Measurements from ENCODE around the gene MGMT. TPM values are rescaled to one million over a fixed set of nuclear protein-coding genes. Genes with fewer than 3 reads are reported as not detected.

MGMT gene
- total RNA-seq, 2 experiments from 2014 or later: 24.6 to 26.0 TPM

DNA sequence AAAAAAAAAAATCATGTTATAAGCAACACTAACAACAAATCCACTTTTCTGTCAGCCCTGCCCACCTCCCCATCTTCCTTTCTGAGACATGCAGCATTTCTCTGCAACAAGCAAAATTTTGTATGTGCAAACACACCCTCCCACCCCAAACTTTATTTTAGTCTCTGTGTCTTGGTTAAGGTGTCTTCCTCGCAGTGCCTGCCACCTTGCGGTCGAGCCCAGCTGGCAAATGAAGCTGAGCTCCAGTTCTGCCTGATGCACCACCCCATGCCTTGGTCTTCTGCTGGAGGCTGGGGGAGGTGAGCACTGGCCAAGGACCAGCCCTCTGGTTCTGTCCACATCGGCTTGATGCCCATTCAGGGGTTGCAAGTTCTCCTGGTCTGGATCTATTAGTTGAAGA lies 206.3 kb downstream of the MGMT start:
- Mint-ChIP-seq H3K4me3 (no peak overlapping the region), H3K9me3 (peaks cover 4% of the 10 kb centered on the region), H3K27ac (no peak overlapping the region), H3K36me3 (ENCODE audit: low read depth) (peaks cover 32% of the 10 kb centered on the region), H3K27me3 (ENCODE audit: low read depth) (no peaks in the 10 kb centered on the region), H3K4me1 (ENCODE audit: low read depth) (peaks cover 9% of the 10 kb centered on the region)
- intact Hi-C loops (cut with micrococcal nuclease): no loop called here
- no peak for DNase-seq
- CTCF ChIA-PET: no interaction called here

DNA sequence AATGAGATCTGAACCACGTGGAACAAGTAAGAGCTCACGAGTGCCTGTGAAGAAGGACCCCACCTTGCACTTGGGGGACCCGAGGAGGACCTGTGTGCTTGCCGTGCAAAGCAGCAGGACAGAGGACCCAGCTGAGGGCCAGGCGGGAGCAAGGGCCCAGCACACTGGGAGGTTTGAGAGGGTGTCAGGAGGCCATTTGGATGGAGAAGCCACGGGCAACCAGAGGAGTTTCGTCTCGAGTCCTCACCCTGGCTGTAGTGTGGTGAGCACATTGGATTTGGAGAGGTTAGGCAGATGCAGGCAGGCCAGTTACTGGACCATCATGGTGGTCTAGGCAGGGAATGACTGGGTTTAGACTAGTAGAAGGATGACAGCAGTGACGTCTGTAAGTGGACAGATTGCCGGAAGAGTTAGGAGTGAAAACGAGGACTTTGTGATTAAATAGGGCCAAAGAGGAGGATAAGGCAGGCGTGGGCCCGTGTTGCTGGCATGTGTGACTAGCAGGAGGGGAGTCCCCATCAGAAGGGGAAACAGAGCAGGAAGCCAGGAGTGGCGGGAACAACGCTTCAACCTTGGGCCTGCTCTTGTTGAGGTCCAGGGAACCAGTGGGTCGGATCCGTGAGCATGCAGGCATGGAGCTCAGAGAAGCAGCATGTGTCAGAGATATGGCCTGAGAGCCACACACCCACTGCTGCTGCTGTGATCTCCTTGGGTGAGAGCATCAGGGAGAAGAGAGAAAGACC lies 208.2 kb downstream of the MGMT start:
- H3K4me3 Mint-ChIP-seq: no peak overlapping the region
- peaks cover 9% of the 10 kb centered on the region for H3K4me1 Mint-ChIP-seq (ENCODE audit: low read depth)
- H3K9me3 Mint-ChIP-seq: no peaks in the 10 kb centered on the region
- CTCF ChIA-PET: no interaction called here
- no peak overlapping the region for H3K27ac Mint-ChIP-seq
- H3K36me3 Mint-ChIP-seq (ENCODE audit: low read depth): peaks cover 35% of the 10 kb centered on the region
- no peaks in the 10 kb centered on the region for H3K27me3 Mint-ChIP-seq (ENCODE audit: low read depth)
- intact Hi-C loops (cut with micrococcal nuclease): no loop called here
- no peak for DNase-seq

DNA sequence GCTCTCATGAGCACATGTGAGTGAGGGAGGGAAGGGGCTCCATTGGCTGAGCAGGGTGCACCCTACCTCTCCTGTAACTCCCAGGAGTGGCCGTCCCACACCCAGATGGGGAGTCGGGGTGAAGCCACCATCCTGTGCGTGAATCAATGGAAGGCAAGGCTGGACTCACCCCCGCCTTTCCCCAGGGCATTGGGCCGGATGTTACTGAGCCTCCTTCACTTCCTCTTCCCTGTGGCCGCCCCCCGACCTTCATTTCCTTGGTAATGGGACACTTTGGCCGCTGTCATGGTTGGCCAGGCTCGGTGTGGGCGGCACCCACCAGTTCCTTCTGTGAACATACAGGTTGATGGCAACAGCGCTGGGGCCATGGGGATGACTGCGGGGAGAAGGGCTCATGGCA lies 209.0 kb downstream of the MGMT start:
- H3K4me3 Mint-ChIP-seq: no peak overlapping the region
- peaks cover 9% of the 10 kb centered on the region for H3K4me1 Mint-ChIP-seq (ENCODE audit: low read depth)
- CTCF ChIA-PET: no interaction called here
- H3K9me3 Mint-ChIP-seq: no peaks in the 10 kb centered on the region
- intact Hi-C loops (cut with micrococcal nuclease): no loop called here
- H3K36me3 Mint-ChIP-seq (ENCODE audit: low read depth): peaks cover 39% of the 10 kb centered on the region
- no peaks in the 10 kb centered on the region for H3K27me3 Mint-ChIP-seq (ENCODE audit: low read depth)
- no peak for DNase-seq
- H3K27ac Mint-ChIP-seq: no peak overlapping the region

DNA sequence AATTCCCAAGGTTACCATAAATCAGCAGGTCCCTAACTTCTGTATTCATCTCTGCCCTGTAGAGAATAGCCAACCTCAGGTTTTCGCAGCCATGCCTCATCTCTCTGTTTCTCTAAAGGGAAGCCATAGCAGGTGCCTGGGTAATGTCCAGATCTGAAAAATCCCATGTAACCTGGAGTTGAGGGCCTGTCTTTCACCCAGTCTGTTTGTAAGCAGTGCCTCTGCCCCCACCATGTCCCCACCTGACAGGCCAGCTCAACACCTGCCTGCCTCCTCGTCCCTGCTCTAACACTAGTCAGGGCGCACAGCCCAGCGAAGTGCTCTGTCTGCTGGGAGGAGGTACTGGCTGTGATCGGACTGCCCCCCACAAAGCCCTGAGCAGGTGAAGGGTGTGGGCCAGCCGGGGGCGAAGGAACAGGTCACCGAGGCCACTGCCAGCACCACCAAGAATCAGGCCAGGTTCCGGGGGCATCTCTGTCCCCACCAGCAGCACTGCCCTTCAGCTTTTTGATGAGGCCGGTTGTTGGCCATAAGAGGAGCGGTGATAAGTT lies 210.4 kb downstream of the MGMT start:
- H3K27me3 Mint-ChIP-seq (ENCODE audit: low read depth): no peaks in the 10 kb centered on the region
- no peak overlapping the region for H3K27ac Mint-ChIP-seq
- CTCF ChIA-PET: no interaction called here

DNA sequence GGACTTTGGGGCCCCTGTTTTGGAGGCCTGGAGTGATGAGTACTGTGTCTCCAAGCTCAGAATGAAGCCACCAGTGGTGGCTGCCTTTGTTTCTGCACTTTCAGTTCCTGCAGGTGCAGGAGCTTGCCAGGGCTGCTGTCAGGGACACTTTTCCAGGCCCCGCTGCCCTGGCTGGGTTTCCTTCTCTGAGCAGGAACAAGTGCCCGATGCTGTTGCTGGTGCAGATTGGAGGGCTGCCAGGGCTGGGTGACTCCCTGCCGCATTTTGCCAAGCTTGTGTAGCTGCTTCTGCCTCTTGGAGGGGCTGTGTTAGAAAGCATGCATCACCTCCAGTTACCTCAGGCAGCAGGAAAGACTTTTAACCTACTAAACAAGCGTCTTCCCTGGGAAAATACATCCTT lies 211.1 kb downstream of the MGMT start:
- CTCF ChIA-PET: no interaction called here
- peaks cover 29% of the 10 kb centered on the region for H3K36me3 Mint-ChIP-seq (ENCODE audit: low read depth)
- H3K4me3 Mint-ChIP-seq: no peak overlapping the region
- intact Hi-C loops (cut with micrococcal nuclease): no loop called here
- H3K4me1 Mint-ChIP-seq (ENCODE audit: low read depth): peaks cover 2% of the 10 kb centered on the region
- H3K27me3 Mint-ChIP-seq (ENCODE audit: low read depth): no peaks in the 10 kb centered on the region
- DNase-seq: no peak
- no peaks in the 10 kb centered on the region for H3K9me3 Mint-ChIP-seq
- H3K27ac Mint-ChIP-seq: no peak overlapping the region

More for the DNA sequence above, 210.4 kb downstream of the MGMT start:
- no peaks in the 10 kb centered on the region for H3K9me3 Mint-ChIP-seq
- intact Hi-C loops (cut with micrococcal nuclease): no loop called here
- DNase-seq: no peak
- H3K4me3 Mint-ChIP-seq: no peak overlapping the region
- H3K4me1 Mint-ChIP-seq (ENCODE audit: low read depth): peaks cover 6% of the 10 kb centered on the region
- H3K36me3 Mint-ChIP-seq (ENCODE audit: low read depth): peaks cover 34% of the 10 kb centered on the region

DNA sequence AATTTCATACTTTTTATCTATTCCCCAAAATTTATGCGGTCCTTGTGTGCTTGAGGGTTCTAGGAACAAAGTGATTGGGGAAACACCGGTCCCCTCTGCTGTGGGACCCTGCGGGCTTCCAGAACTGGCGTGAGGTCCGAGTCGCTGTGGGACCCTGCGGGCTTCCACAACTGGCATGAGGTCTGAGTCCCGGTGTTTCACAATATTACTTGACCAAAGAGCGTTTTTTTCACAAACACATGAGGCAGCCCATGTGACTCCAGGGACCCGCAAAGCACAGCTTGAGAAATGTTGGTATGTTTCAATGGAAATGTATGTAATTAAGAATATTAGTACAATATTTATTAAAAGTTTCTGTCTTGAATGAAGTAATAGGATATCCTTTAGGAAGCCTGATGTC lies 212.2 kb downstream of the MGMT start:
- no peaks in the 10 kb centered on the region for H3K27me3 Mint-ChIP-seq (ENCODE audit: low read depth)
- DNase-seq: no peak
- CTCF ChIA-PET: no interaction called here
- peaks cover 27% of the 10 kb centered on the region for H3K36me3 Mint-ChIP-seq (ENCODE audit: low read depth)
- H3K9me3 Mint-ChIP-seq: no peaks in the 10 kb centered on the region
- no peaks in the 10 kb centered on the region for H3K4me1 Mint-ChIP-seq (ENCODE audit: low read depth)
- intact Hi-C loops (cut with micrococcal nuclease): no loop called here
- no peak overlapping the region for H3K27ac Mint-ChIP-seq
- no peak overlapping the region for H3K4me3 Mint-ChIP-seq

DNA sequence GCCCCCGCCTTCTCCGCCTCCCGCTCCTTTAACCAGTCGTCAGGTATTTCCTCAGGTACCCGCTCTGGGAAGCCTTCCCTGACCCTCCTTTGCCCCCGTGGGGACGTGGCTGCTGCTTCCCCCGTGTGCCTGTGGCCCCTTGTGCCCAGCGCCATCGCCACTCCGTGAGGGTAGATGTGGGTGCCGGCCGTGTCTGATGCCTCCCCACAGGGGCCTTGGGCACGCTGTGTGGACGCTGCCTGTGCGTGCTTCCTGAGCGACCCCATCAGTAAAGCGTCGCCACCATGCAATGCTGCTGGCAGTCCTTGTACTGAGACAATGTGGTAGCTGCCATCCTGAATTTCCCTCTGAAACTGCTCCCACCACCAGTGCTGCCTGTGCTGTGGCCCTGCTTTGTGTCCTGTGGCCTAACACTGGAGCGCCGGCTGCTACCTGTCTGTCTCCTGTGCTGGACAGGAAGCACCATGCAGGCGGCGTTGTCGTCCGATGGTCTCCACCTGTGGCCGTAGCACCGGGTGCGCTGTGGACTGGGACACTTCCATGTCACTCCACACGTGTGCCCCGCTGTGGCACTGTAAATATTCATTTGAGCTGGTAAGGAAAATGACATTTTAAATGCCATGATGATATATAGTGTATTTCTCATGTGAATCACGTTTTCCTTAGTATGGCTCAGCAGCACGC lies 213.8 kb downstream of the MGMT start:
- peaks cover 19% of the 10 kb centered on the region for H3K36me3 Mint-ChIP-seq (ENCODE audit: low read depth)
- H3K4me1 Mint-ChIP-seq (ENCODE audit: low read depth): no peaks in the 10 kb centered on the region
- H3K27me3 Mint-ChIP-seq (ENCODE audit: low read depth): no peaks in the 10 kb centered on the region
- CTCF ChIA-PET: no interaction called here
- no peak for DNase-seq
- H3K27ac Mint-ChIP-seq: no peak overlapping the region
- no peak overlapping the region for H3K4me3 Mint-ChIP-seq
- intact Hi-C loops (cut with micrococcal nuclease): no loop called here
- H3K9me3 Mint-ChIP-seq: no peaks in the 10 kb centered on the region

DNA sequence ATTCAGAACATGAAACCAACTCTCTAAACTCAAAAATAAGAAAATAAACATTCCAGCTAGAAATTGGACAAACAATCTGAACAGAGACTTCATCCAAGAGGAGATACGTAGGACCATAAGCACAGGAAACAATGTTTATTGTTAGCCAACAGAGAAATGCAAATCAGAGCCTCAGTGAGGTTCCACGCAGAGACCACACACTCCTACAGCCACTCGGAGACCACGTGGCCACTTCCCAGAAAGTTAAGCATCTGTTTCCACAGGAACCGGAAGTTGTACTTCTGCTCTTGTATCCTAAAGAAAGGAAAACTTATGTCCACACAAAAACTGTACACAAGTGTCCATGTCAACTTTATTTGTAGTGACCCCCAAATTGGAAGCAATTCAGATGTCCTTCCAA lies 214.8 kb downstream of the MGMT start:
- Mint-ChIP-seq H3K4me3 (no peak overlapping the region), H3K4me1 (ENCODE audit: low read depth) (no peaks in the 10 kb centered on the region), H3K36me3 (ENCODE audit: low read depth) (peaks cover 19% of the 10 kb centered on the region), H3K27ac (no peak overlapping the region), H3K9me3 (no peaks in the 10 kb centered on the region), H3K27me3 (ENCODE audit: low read depth) (no peaks in the 10 kb centered on the region)
- CTCF ChIA-PET: no interaction called here
- intact Hi-C loops (cut with micrococcal nuclease): no loop called here
- DNase-seq: no peak

DNA sequence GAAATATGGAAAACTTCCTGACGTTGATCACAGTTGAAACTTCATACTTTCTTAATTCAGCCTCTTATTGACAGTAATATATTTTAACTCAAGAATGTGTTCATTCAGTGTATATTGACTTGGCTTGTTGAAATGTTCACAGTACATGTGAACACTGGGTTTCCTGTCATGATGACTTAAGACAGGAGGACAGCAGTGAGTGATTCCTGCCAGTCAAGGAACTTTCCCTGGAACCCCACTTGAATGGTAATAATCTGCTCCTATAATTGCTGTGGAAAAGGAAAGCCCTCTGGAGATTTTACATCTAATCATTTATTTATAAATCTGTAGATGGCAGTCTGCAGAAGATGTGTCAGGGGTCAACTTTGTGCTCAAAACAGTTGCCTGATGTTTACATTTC lies 216.5 kb downstream of the MGMT start:
- CTCF ChIA-PET: no interaction called here
- intact Hi-C loops (cut with micrococcal nuclease): no loop called here
- Mint-ChIP-seq H3K27ac (no peak overlapping the region), H3K4me1 (ENCODE audit: low read depth) (no peaks in the 10 kb centered on the region), H3K27me3 (ENCODE audit: low read depth) (no peaks in the 10 kb centered on the region), H3K9me3 (no peaks in the 10 kb centered on the region), H3K36me3 (ENCODE audit: low read depth) (peaks cover 14% of the 10 kb centered on the region), H3K4me3 (no peak overlapping the region)
- DNase-seq: no peak

DNA sequence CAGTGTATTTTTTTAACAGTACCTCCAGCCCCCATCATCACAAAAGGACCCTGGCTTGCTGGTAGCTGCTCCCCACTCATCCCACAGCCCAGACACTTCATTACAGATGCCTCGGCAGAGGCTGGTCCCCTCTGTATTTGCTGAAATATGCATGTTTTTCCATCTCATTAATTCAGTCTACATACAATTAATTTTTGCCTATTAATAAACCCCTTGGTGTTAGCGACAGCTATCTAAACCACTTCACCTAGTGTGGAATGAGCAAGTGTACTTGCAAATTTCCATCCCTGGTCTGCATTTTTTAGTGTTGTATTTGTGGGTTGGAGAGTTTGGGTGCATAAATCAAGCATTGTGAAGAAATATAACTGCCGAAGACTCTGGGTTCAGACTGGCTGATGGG lies 216.9 kb downstream of the MGMT start:
- CTCF ChIA-PET: no interaction called here

DNA sequence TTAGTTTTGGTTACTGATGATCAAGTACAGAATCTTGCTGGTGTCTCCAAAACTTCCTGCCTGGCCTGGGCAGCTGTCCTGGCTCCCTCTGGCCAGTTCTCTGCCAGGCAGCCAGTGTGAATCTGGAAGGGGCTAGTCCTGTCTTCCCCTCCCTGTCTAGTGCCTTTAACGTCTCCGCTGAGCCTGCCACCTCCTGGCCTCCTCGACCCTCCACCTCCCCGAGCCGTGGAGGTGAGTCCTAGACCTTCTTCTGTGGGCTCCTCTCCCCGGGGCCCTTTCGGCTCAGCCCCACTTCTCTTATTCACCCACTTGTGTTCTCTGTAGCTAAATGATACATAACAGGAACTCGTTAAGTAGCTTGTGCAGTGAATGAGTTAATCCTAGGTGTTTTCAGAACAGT lies 218.2 kb downstream of the MGMT start:
- H3K4me1 Mint-ChIP-seq (ENCODE audit: low read depth): no peaks in the 10 kb centered on the region
- no peaks in the 10 kb centered on the region for H3K27me3 Mint-ChIP-seq (ENCODE audit: low read depth)
- no peaks in the 10 kb centered on the region for H3K9me3 Mint-ChIP-seq
- intact Hi-C loops (cut with micrococcal nuclease): no loop called here
- H3K36me3 Mint-ChIP-seq (ENCODE audit: low read depth): peaks cover 6% of the 10 kb centered on the region
- no peak overlapping the region for H3K4me3 Mint-ChIP-seq
- no peak overlapping the region for H3K27ac Mint-ChIP-seq
- CTCF ChIA-PET: no interaction called here
- DNase-seq: no peak

More for the DNA sequence above, 216.9 kb downstream of the MGMT start:
- no peak for DNase-seq
- intact Hi-C loops (cut with micrococcal nuclease): no loop called here
- Mint-ChIP-seq H3K4me1 (ENCODE audit: low read depth) (no peaks in the 10 kb centered on the region), H3K4me3 (no peak overlapping the region), H3K9me3 (no peaks in the 10 kb centered on the region), H3K36me3 (ENCODE audit: low read depth) (peaks cover 13% of the 10 kb centered on the region), H3K27me3 (ENCODE audit: low read depth) (no peaks in the 10 kb centered on the region), H3K27ac (no peak overlapping the region)

DNA sequence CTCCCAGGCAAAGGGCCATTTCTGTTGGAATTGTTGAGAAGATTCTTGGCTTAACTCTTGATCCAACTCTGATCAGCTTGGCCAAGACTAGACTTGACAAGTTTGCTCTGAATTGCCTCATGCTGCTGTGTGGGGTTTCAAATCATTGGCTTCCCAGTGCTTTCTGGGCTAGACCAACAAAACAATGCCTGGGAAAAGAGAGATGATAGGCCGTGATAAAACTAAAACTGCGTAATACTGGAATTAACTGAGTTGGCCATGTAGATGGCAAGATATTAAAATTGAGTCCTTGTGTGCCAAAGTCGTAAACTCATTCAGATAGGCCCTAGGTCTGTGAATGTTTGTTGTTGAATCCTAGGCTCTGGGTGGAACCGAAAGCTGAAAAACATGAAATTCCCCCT lies 222.6 kb downstream of the MGMT start:
- CTCF ChIA-PET: no interaction called here

More for the DNA sequence above, 222.6 kb downstream of the MGMT start:
- Mint-ChIP-seq H3K27ac (no peak overlapping the region), H3K27me3 (ENCODE audit: low read depth) (no peaks in the 10 kb centered on the region), H3K9me3 (no peaks in the 10 kb centered on the region), H3K4me1 (ENCODE audit: low read depth) (no peaks in the 10 kb centered on the region), H3K36me3 (ENCODE audit: low read depth) (peaks cover 10% of the 10 kb centered on the region), H3K4me3 (no peak overlapping the region)
- intact Hi-C loops (cut with micrococcal nuclease): no loop called here
- DNase-seq: no peak

Measured in activated naive CD4-positive, alpha-beta T cell treated with anti-CD3 and anti-CD28 coated beads for 36 hours (primary cell).